GM12891 (cell line): ENCODE data around the gene B3GNT3.

Source experiments
- DNase-seq: peaks from one replicate; pipeline ENCODE4 v3.0.0; 2011; ENCODE audit warnings: low spot score; ENCODE audit not compliant: insufficient read length
- FAIRE-seq: peaks from 2 replicates; lab custom pipeline; 2011; peaks lifted over from hg19 to GRCh38; lab: Jason Lieb, UNC
- PAX5 ChIP-seq: IDR thresholded peaks from 2 replicates; pipeline ENCODE4 v1.6.1; 2011; ENCODE audit warnings: low read length, moderate library complexity, mild to moderate bottlenecking; ENCODE audit not compliant: insufficient read depth, severe bottlenecking
- POLR2A ChIP-seq: IDR thresholded peaks from 2 replicates; pipeline ENCODE4 v1.6.1; 2011; ENCODE audit warnings: low read depth, low read length, control low read depth
- POLR2AphosphoS5 ChIP-seq: IDR thresholded peaks from 2 replicates; pipeline ENCODE4 v1.6.1; 2011; ENCODE audit warnings: low read depth, low read length, control low read depth
- POU2F2 ChIP-seq: IDR thresholded peaks from 2 replicates; pipeline ENCODE4 v1.6.1; 2011; ENCODE audit warnings: low read depth, mild to moderate bottlenecking, control low read depth, low read length, moderate library complexity
- SPI1 ChIP-seq: IDR thresholded peaks from 2 replicates; pipeline ENCODE4 v1.6.1; 2011; ENCODE audit warnings: low read depth, low read length, control low read depth
- TAF1 ChIP-seq: IDR thresholded peaks from 2 replicates; pipeline ENCODE4 v1.6.1; 2011; ENCODE audit warnings: low read depth, low read length, control low read depth

The B3GNT3 gene

GRCh38 chr19:17811103-17811502 lies 16.2 kb downstream of the B3GNT3 start:
- FAIRE-seq (no peak), DNase-seq (no peak)
- TF ChIP-seq POLR2A (no peak), SPI1 (no peak), PAX5 (no peak), POLR2AphosphoS5 (no peak), TAF1 (no peak)

DNA sequence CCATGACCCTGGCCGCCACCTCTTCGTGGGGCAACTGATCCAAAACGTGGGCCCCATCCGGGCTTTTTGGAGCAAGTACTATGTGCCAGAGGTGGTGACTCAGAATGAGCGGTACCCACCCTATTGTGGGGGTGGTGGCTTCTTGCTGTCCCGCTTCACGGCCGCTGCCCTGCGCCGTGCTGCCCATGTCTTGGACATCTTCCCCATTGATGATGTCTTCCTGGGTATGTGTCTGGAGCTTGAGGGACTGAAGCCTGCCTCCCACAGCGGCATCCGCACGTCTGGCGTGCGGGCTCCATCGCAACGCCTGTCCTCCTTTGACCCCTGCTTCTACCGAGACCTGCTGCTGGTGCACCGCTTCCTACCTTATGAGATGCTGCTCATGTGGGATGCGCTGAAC lies 16.7 kb downstream of the B3GNT3 start:
- TF ChIP-seq POU2F2 = no peak
- TF ChIP-seq PAX5 = no peak
- TF ChIP-seq POLR2AphosphoS5 = no peak
- TF ChIP-seq POLR2A = no peak
- no peak for TF ChIP-seq TAF1
- TF ChIP-seq SPI1 = no peak
- FAIRE-seq (no peak), DNase-seq (no peak)

DNA sequence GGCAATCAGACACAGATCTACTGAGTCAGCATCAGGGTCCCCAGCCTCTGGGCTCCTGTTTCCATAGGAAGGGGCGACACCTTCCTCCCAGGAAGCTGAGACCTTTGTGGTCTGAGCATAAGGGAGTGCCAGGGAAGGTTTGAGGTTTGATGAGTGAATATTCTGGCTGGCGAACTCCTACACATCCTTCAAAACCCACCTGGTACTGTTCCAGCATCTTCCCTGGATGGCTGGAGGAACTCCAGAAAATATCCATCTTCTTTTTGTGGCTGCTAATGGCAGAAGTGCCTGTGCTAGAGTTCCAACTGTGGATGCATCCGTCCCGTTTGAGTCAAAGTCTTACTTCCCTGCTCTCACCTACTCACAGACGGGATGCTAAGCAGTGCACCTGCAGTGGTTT lies 17.2 kb downstream of the B3GNT3 start:
- no peak for DNase-seq
- TF ChIP-seq PAX5 = no peak
- no peak for TF ChIP-seq TAF1
- no peak for TF ChIP-seq SPI1
- TF ChIP-seq POLR2AphosphoS5 = no peak
- TF ChIP-seq POU2F2 = no peak
- TF ChIP-seq POLR2A = no peak
- FAIRE-seq = no peak

- no peak for TF ChIP-seq POLR2A
- FAIRE-seq (no peak), DNase-seq (no peak)
These were observed 22.9 kb downstream of the B3GNT3 start for GRCh38 chr19:17817668-17818363.

- no peak for TF ChIP-seq SPI1
- TF ChIP-seq TAF1 = no peak
- no peak for TF ChIP-seq POU2F2
- TF ChIP-seq POLR2AphosphoS5 = no peak
- TF ChIP-seq PAX5 = no peak
- TF ChIP-seq POLR2A = no peak
- DNase-seq = no peak
These were observed 26.3 kb downstream of the B3GNT3 start, which contains the start of gene INSL3 for GRCh38 chr19:17821190-17821589. Gene INSL3 (minus strand): TSS chr19:17821519. CDS start chr19:17821506, 13 bp downstream.

DNA sequence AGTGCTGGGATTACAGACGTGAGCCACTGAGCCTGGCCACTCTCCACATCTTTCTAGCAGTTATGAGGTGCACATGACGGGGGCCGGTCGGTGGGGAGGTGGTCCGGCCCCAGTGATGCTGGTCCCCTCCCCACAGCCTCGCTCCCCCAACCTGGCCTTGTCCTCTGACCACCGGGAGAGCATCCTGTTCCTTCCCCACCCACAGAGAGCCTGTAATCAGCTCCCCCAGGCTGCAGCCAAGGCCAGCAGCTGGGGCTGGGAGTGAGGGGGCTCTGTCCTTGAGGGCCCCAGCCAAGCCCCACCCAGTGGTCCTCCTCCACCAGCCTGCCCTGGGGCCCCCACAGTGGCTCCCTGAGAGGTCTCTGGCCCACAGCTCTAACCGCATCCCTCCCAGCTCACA lies 29.4 kb downstream of the B3GNT3 start:
- DNase-seq (no peak), FAIRE-seq (no peak)
- TF ChIP-seq POLR2AphosphoS5 (no peak), TAF1 (no peak), POU2F2 (no peak)

More at GRCh38 chr19:17821190-17821589, 26.3 kb downstream of the B3GNT3 start, which contains the start of gene INSL3:
- FAIRE-seq = no peak

DNA sequence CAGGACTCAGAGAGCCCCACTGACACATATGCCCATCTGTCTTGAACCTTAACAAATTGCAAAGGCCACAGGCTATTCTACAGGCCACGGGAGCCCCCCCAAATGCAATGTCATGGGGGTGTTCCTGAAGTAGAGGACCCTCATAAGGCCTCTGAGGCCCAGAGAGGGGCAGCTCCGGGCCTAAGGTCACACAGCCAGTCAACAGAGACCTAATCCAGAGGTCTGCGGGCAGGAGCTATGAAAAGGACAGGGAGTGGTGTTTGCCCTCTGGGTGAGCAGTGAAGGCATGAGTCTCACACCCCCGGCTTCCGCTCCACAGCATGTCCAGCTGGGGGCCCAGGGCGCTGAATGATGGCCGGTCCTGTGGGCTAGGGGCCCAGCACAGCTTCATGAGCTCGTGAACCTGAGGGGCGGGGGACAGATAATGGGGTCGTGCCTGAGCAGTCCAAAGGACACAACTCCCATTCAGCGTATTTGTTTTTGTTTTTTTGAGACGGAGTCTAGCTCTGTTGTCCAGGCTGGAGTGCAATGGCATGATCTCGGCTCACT lies 31.6 kb downstream of the B3GNT3 start:
- no peak for TF ChIP-seq POLR2A
- no peak for TF ChIP-seq PAX5
- no peak for TF ChIP-seq TAF1
- TF ChIP-seq POU2F2 = no peak
- TF ChIP-seq SPI1 = no peak
- TF ChIP-seq POLR2AphosphoS5 = no peak
- DNase-seq (no peak), FAIRE-seq (no peak)

DNA sequence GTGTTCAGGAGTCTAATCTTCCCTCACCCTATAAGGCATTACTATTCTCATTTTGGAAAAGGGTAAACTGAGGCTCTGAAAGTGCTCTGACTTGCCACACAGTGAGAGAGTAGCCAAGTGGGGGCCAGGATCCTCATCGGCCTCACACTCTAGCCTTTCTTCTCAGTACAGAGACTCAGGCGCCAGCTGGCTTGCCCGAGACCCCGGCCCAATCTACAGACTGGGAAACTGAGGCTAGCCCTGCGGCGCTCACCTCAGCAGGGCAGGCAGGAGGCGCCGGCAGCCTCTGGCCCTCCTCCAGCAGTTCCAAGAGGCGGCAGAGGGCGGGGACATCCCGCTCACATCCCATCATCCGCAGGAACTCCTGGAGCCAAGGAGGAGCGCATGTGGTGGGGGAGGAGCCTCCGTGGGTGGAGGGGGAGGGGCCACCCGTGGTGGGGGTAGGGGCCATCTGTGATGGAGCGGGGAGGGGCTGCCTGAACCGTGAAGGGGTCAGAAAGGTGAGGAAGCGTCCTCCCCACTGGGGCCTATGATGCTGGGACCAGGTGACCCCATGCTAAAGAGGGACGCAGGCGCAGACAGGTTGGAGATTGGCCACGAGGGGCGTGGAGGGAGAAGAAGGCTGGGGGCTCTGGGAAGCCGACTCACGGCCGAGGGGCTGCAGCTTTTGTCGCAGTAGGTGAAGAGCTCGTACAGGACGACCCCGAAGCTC lies 35.1 kb downstream of the B3GNT3 start:
- DNase-seq (no peak), FAIRE-seq (no peak)

GRCh38 chr19:17830567-17831418 lies 35.9 kb downstream of the B3GNT3 start:
- no peak for FAIRE-seq
- DNase-seq = peak; percentile 90
- no peak for TF ChIP-seq POLR2A
- TF ChIP-seq POLR2AphosphoS5 = no peak
- peak; percentile 24; the same call in 1 of the 2 replicates for TF ChIP-seq SPI1
- no peak for TF ChIP-seq POU2F2
- no peak for TF ChIP-seq PAX5

More for the DNA sequence above, 35.1 kb downstream of the B3GNT3 start:
- TF ChIP-seq PAX5 = no peak
- TF ChIP-seq TAF1 = no peak
- no peak for TF ChIP-seq POU2F2
